ENCODE measurements around the gene ST7. TPM values are rescaled to one million over a fixed set of nuclear protein-coding genes. Genes with fewer than 3 reads are reported as not detected.

ST7 gene
- total and polyA plus RNA-seq, 2 of the 8 experiments (the other 6 are each of a cell fraction or from before 2014, with no cell fraction given) = 16.3 to 18.0 TPM

- no peak overlapping the region for H3K9ac ChIP-seq (replicated peaks in 1 of 4; ENCODE audit: extremely low read depth in 1 of 4, low read depth in 3 of 4, low read length in 3 of 4)
- no peak overlapping the region for H3K23ac ChIP-seq (ENCODE audit: insufficient read length)
- no peak overlapping the region for H2BK120ac ChIP-seq (replicated peaks; ENCODE audit: low read depth, low read length)
- H4K20me1 ChIP-seq (replicated peaks in 1 of 2; ENCODE audit: control insufficient read depth in 1 of 2, insufficient read depth in 2 of 2, low read length in 2 of 2) = no peaks in the 10 kb centered on the region
- POLR2A ChIA-PET (ENCODE audit: partially characterized antibody) = no interaction called here
- H2BK12ac ChIP-seq (ENCODE audit: low read depth, low read length) = no peak overlapping the region
- H2BK5ac ChIP-seq (ENCODE audit: low read depth, low read length) = no peak overlapping the region
- no peaks in the 10 kb centered on the region for H3K4me1 ChIP-seq (replicated peaks in 1 of 4; ENCODE audit: control insufficient read depth in 3 of 4, insufficient read depth in 4 of 4, low read length in 3 of 4)
- no peaks in the 10 kb centered on the region for H3K79me2 ChIP-seq (ENCODE audit: control insufficient read depth in 1 of 2, insufficient read depth in 2 of 2, low read length in 2 of 2)
- H2BK20ac ChIP-seq (ENCODE audit: low read length) = no peak overlapping the region
- no peaks in the 10 kb centered on the region for H3K9me3 ChIP-seq (ENCODE audit: insufficient read depth in 2 of 2, low read depth in 1 of 2, low read length in 1 of 2)
- FAIRE-seq (no peak), DNase-seq (ENCODE audit: low read depth in 1 of 2, low spot score in 2 of 2) (no peak)
- H3K79me1 ChIP-seq (ENCODE audit: low read depth, low read length) = no peaks in the 10 kb centered on the region
- H4K91ac ChIP-seq (replicated peaks; ENCODE audit: insufficient read length, low read length) = no peak overlapping the region
- no peak overlapping the region for H4K8ac ChIP-seq (ENCODE audit: extremely low read depth, insufficient read depth, low read length)
- H3K36me3 ChIP-seq (ENCODE audit: control insufficient read depth in 2 of 4, insufficient read depth in 4 of 4, low read length in 3 of 4) = no peaks in the 10 kb centered on the region
- CTCF ChIA-PET (ENCODE audit: partially characterized antibody) = interaction anchor here (1.0 kb wide), 1 partner anchor 8 kb away, joined by 3 read pairs; no protein-coding TSS in a partner anchor
- no peaks in the 10 kb centered on the region for H3K27me3 ChIP-seq (replicated peaks in 1 of 4; ENCODE audit: control insufficient read depth in 3 of 4, extremely low read depth in 1 of 4, insufficient read depth in 3 of 4, low read length in 3 of 4)
- H3K23me2 ChIP-seq (ENCODE audit: low read depth, low read length) = no peaks in the 10 kb centered on the region
- H2AFZ ChIP-seq (ENCODE audit: low read length) = no peak overlapping the region
- H3K4me2 ChIP-seq (ENCODE audit: insufficient read depth in 1 of 2, low read depth in 2 of 2, low read length in 2 of 2) = no peak overlapping the region
- no peak overlapping the region for H2BK15ac ChIP-seq (ENCODE audit: low read length)
- no peak overlapping the region for H3K56ac ChIP-seq (replicated peaks; ENCODE audit: insufficient read length, low read depth, low read length)
- H3K4ac ChIP-seq (replicated peaks; ENCODE audit: insufficient read length, low read depth, low read length) = no peak overlapping the region
- no peak overlapping the region for H4K5ac ChIP-seq (ENCODE audit: insufficient read length, low read depth, low read length)
- 90% methylated on average over 9 of the region's 9 CpGs; no CpG with 5 or more reads in 1 of the 2 experiments for WGBS, 2 experiments (ENCODE audit: extremely low coverage in 1 of 2, insufficient coverage in 1 of 2, insufficient read length in 1 of 2, insufficient replicate concordance in 2 of 2, low coverage in 1 of 2, low lambda C conversion rate in 2 of 2, missing lambda C conversion rate in 1 of 2)
- H3K14ac ChIP-seq (ENCODE audit: insufficient read length) = no peak overlapping the region
- H3K4me3 ChIP-seq (ENCODE audit: extremely low read depth in 1 of 4, insufficient read depth in 2 of 4, low read depth in 3 of 4, low read length in 4 of 4) = no peak overlapping the region
- H3K27ac ChIP-seq (ENCODE audit: low read depth, low read length) = no peak overlapping the region
- no peak overlapping the region for H2AK5ac ChIP-seq (ENCODE audit: low read depth, low read length)
- no peak overlapping the region for H3K18ac ChIP-seq (ENCODE audit: extremely low read depth, low read length)
- TF ChIP-seq NANOG (IDR thresholded peaks at IDR 0.05; ENCODE audit: insufficient read depth, low read depth, low read length, poor library complexity, severe bottlenecking) (no peak), YY1 (IDR thresholded peaks at IDR 0.05; ENCODE audit: low read depth, low read length) (no peak), SP1 (IDR thresholded peaks at IDR 0.05; ENCODE audit: low read depth, low read length) (no peak), CHD2 (IDR thresholded peaks at IDR 0.05; ENCODE audit: low read length) (no peak), RFX5 (IDR thresholded peaks at IDR 0.05; ENCODE audit: borderline replicate concordance, low read depth, low read length) (no peak), TEAD4 (IDR thresholded peaks at IDR 0.05; ENCODE audit: low read depth, low read length) (no peak), CBX5 (IDR thresholded peaks at IDR 0.05; ENCODE audit: low read depth, low read length) (no peak), USF2 (IDR thresholded peaks at IDR 0.05; ENCODE audit: low read length) (no peak), KDM5A (IDR thresholded peaks at IDR 0.05; ENCODE audit: low read length) (no peak), E2F6 (IDR thresholded peaks at IDR 0.05) (no peak), CBX8 (IDR thresholded peaks at IDR 0.05; ENCODE audit: borderline replicate concordance, low read depth, low read length) (no peak), ASH2L (IDR thresholded peaks at IDR 0.05; ENCODE audit: low read length) (no peak), BRCA1 (IDR thresholded peaks at IDR 0.05; ENCODE audit: low read depth, low read length) (no peak)
Measured at GRCh38 chr7:117190746-117191435, 237.6 kb downstream of the ST7 start.

All from H1 (cell line).